Loucy (cell line): ENCODE data around the gene CHD9NB.

Experiments
- CTCF ChIP-seq: fragments of 200-600 bp; sonication (generic); conservative IDR thresholded peaks from 2 replicates; pipeline ENCODE4 v1.5.1; 2014; ENCODE audit warnings: mild to moderate bottlenecking, antibody characterized with exemption, low read length
- EZH2phosphoT487 ChIP-seq: fragments of 200-600 bp; IDR thresholded peaks from 2 replicates; pipeline ENCODE4 v1.6.1; 2018; ENCODE audit warnings: antibody characterized with exemption, mild to moderate bottlenecking, moderate library complexity, borderline replicate concordance

- TF ChIP-seq CTCF (no peak), EZH2phosphoT487 (no peak)
Measured at GRCh38 chr16:53081686-53082407, 29.1 kb upstream of the CHD9NB start.
